Measurements from ENCODE around the gene GNB3. TPM values are rescaled to one million over a fixed set of nuclear protein-coding genes. Genes with fewer than 3 reads are reported as not detected.
A peak's percentile ranks its signal among the peaks of the same experiment; 100 is the strongest.

Gene GNB3
- total RNA-seq, 1 experiment from 2014 or later = 8.7 TPM

DNA sequence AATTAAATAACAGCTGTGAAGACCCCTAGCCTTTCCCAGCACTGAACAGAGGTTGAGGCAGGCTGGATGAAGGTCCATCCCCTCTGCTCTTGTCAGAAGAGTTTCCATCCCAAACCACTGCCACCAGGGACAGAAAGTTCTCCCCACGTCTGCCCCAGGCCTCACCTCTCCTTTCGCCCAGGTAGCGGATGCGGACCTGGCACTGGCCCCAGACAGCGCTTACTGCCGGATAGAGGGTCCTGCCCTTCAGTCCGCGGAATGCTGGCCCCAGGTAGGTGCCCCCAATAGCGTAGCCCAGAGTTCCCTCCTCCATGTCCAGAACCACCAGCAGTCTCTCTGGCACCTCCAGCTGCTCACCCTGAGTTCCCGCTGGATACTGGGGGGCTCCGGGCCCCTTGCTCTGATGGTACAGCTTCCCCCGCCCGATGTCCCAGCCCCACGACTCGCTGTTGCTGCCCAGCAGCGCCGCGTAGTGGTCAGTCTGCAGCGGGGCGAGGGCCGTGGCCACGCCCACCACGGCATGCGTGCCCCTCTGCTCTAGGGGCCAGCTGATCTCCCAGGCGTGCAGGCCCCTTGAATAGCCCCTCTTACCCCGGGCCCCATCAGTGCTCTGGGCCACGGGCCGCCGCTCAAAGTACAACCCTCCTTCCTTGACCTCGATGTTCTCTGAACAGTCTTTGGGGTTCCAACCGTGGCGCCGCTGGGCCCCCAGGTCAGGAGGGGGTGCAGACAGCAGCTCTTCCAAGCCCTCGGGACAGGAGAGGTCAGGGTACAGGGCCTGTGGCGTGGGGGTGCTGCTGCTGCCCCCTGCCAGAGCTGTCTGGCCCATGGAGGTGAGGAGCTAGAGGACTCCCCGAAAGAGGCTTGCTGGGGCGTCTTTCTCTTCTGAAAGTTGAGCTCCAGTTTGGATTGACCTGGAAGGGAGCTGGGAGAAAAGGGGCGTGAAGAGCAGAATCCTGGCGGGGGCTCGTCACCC lies 31.6 kb downstream of the GNB3 start:
- Histone ChIP-seq H4K20me1 (ENCODE audit: insufficient read depth) (peaks cover 12% of the 10 kb centered on the region; the same call in 1 of the 2 replicates), H3K9ac (ENCODE audit: low read length) (peak overlapping the region; percentile 86), H3K27ac (ENCODE audit: low read depth, low read length) (peak overlapping the region; percentile 96), H3K36me3 (ENCODE audit: control insufficient read depth in 1 of 2, insufficient read depth in 2 of 2, low read length in 2 of 2) (peaks cover 8 to 35% of the 10 kb centered on the region in 2 experiments; a peak in 3 of 4 replicates), H3K79me2 (ENCODE audit: insufficient read depth, low read length) (peaks cover 54% of the 10 kb centered on the region), H2AFZ (ENCODE audit: low read depth, low read length, poor library complexity, severe bottlenecking) (no peak overlapping the region), H3K4me3 (replicated peaks in 1 of 2; ENCODE audit: low read depth in 1 of 2, low read length in 2 of 2) (peak overlapping the region; percentile 73 to 92), H3K4me1 (ENCODE audit: control insufficient read depth in 1 of 2, insufficient read depth in 2 of 2, low read length in 2 of 2) (peaks cover 23 to 50% of the 10 kb centered on the region in 2 experiments), H3K27me3 (ENCODE audit: insufficient read depth, low read length) (no peaks in the 10 kb centered on the region), H3K4me2 (ENCODE audit: low read length) (peak overlapping the region; percentile 92), H3K9me3 (ENCODE audit: control insufficient read depth in 1 of 2, insufficient read depth in 1 of 2, low read depth in 1 of 2, low read length in 2 of 2) (no peaks in the 10 kb centered on the region), H3K9me2 (ENCODE audit: insufficient read depth) (no peaks in the 10 kb centered on the region)
- BruUV-seq (replicated peaks) = TSS peak; percentile 82
- ChIA-PET POLR2A (interaction anchor here (1.1 to 10.9 kb wide), 12 partner anchors 9 to 149 kb away, joined by 3 to 186 read pairs (median 8); partner anchors contain the start of genes C12orf57, CDCA3, COPS7A and RNU7-1), RAD21 (ENCODE audit: low non-redundant PET in 1 of 2, low total read pairs in 2 of 2, uncharacterized antibody in 2 of 2, unreplicated experiment in 2 of 2) (interaction anchor here (0.9 to 1.3 kb wide), 4 partner anchors 19 to 53 kb away, joined by 3 to 5 read pairs (median 4); partner anchors contain the start of gene USP5 (in 1 of the 2)), CTCF (interaction anchor here (0.6 to 4.1 kb wide), 29 partner anchors 9 to 317 kb away, joined by 3 to 30 read pairs (median 5); partner anchors contain the start of genes C12orf57, C1RL, C1S and CDCA3)
- ATAC-seq = peak; percentile 52
- TF ChIP-seq EZH2phosphoT487 (IDR thresholded peaks at IDR 0.05; ENCODE audit: borderline replicate concordance) = no peak
- TF ChIP-seq, protein P1, sequence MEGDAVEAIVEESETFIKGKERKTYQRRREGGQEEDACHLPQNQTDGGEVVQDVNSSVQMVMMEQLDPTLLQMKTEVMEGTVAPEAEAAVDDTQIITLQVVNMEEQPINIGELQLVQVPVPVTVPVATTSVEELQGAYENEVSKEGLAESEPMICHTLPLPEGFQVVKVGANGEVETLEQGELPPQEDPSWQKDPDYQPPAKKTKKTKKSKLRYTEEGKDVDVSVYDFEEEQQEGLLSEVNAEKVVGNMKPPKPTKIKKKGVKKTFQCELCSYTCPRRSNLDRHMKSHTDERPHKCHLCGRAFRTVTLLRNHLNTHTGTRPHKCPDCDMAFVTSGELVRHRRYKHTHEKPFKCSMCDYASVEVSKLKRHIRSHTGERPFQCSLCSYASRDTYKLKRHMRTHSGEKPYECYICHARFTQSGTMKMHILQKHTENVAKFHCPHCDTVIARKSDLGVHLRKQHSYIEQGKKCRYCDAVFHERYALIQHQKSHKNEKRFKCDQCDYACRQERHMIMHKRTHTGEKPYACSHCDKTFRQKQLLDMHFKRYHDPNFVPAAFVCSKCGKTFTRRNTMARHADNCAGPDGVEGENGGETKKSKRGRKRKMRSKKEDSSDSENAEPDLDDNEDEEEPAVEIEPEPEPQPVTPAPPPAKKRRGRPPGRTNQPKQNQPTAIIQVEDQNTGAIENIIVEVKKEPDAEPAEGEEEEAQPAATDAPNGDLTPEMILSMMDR (IDR thresholded peaks at IDR 0.05 in 2 of 3, conservative IDR thresholded peaks at IDR 0.05 in 1 of 3; ENCODE audit: borderline replicate concordance in 1 of 3, insufficient read depth in 1 of 3, low read depth in 2 of 3, low read length in 2 of 3) = peak in 2 of 3 experiments; percentile 87 to 96; a peak in 4 of 6 replicates
- TF ChIP-seq TCF7L2 (IDR thresholded peaks at IDR 0.05; ENCODE audit: borderline replicate concordance, extremely low read depth, insufficient read depth, insufficient read length) = peak; percentile 46
- TF ChIP-seq POLR2AphosphoS5 (IDR thresholded peaks at IDR 0.05; ENCODE audit: low read depth, low read length) = peak; percentile 56
- intact Hi-C loops (cut with micrococcal nuclease) = loop anchor here (1.0 to 5.0 kb wide), 4 partner anchors 55 to 765 kb away; partner anchors contain the start of gene ATN1
- peak; percentile 49 for DNase-seq (ENCODE audit: low read depth, low spot score)

All from HCT116 (cell line).